Neural cell (in vitro differentiated cells): ENCODE results near the gene GPC3. TPM values are rescaled to one million over a fixed set of nuclear protein-coding genes. Genes with fewer than 3 reads are reported as not detected.

Source experiments
- H2AFZ ChIP-seq: fragments of 200-600, 300-800 bp; sonication (generic), shearing (Covaris generic); 2 replicates; pipeline ENCODE4 v1.6.0; 2014; ENCODE audit warnings: low read depth, mild to moderate bottlenecking, antibody characterized with exemption, low read length, moderate library complexity
- H3F3A ChIP-seq: fragments of 200-600 bp; shearing (Covaris generic); 2 replicates; pipeline ENCODE4 v1.6.1; 2016; ENCODE audit warnings: mild to moderate bottlenecking, moderate library complexity, mixed read lengths, antibody characterized with exemption, low read length; ENCODE audit not compliant: insufficient read depth, poor library complexity, severe bottlenecking
- H3K27ac ChIP-seq: fragments of 200-600, 300-800 bp; sonication (generic), shearing (Covaris generic); 2 replicates; pipeline ENCODE4 v1.5.1; 2014; ENCODE audit warnings: mild to moderate bottlenecking, low read length, moderate library complexity
- H3K27me3 ChIP-seq: fragments of 300-800, 200-600 bp; sonication (generic), shearing (Covaris generic); 2 replicates; pipeline ENCODE4 v1.6.0; 2014; ENCODE audit warnings: mild to moderate bottlenecking, low read depth, low read length, moderate library complexity; ENCODE audit not compliant: insufficient read depth
- H3K36me3 ChIP-seq: fragments of 300-800, 200-600 bp; sonication (generic), shearing (Covaris generic); 2 replicates; pipeline ENCODE4 v1.5.1; 2014; ENCODE audit warnings: mild to moderate bottlenecking, antibody characterized with exemption, low read length, moderate library complexity; ENCODE audit not compliant: insufficient read depth
- H3K4me2 ChIP-seq: fragments of 300-800, 200-600 bp; sonication (generic), shearing (Covaris generic); 2 replicates; pipeline ENCODE4 v1.6.0; 2014; ENCODE audit warnings: mild to moderate bottlenecking, low read length
- H3K4me3 ChIP-seq: fragments of 300-800, 200-600 bp; sonication (generic), shearing (Covaris generic); 2 replicates; pipeline ENCODE4 v1.5.1; 2014; ENCODE audit warnings: mild to moderate bottlenecking, low read length, moderate library complexity
- H3K79me2 ChIP-seq: fragments of 200-600 bp; shearing (Covaris generic); replicated peaks from 2 replicates; pipeline ENCODE4 v1.6.0; 2014; ENCODE audit warnings: mild to moderate bottlenecking, low read length, moderate library complexity; ENCODE audit not compliant: insufficient read depth
- H3K9ac ChIP-seq: fragments of 300-800, 200-600 bp; sonication (generic), shearing (Covaris generic); 2 replicates; pipeline ENCODE4 v1.6.1; 2016; ENCODE audit warnings: mild to moderate bottlenecking, low read length, mixed read lengths
- H3K9me2 ChIP-seq: fragments of 200-600 bp; shearing (Covaris generic); 2 replicates; pipeline ENCODE4 v1.6.1; 2016; ENCODE audit warnings: mild to moderate bottlenecking, low read length, mixed read lengths; ENCODE audit not compliant: insufficient read depth
- H3K9me3 ChIP-seq: fragments of 200-600, 300-800 bp; sonication (generic), shearing (Covaris generic); 2 replicates; pipeline ENCODE4 v1.6.1; 2016; ENCODE audit warnings: mild to moderate bottlenecking, mixed run types, low read length, moderate library complexity, mixed read lengths
- H4K20me1 ChIP-seq: fragments of 200-600 bp; shearing (Covaris generic); 2 replicates; pipeline ENCODE4 v1.6.1; 2016; ENCODE audit warnings: mild to moderate bottlenecking, mixed run types; ENCODE audit not compliant: insufficient read depth
- EP300 ChIP-seq: fragments of 450-650 bp; conservative IDR thresholded peaks from 2 replicates; pipeline ENCODE4 v1.6.1; 2014; ENCODE audit warnings: antibody characterized with exemption, mild to moderate bottlenecking, moderate library complexity; ENCODE audit not compliant: poor library complexity, severe bottlenecking
- EZH2 ChIP-seq: fragments of 200-600, 300-800 bp; shearing (Covaris generic), sonication (generic); IDR thresholded peaks from 2 replicates; pipeline ENCODE4 v1.6.1; 2014; ENCODE audit warnings: antibody characterized with exemption, low read length, borderline replicate concordance, mild to moderate bottlenecking; ENCODE audit not compliant: insufficient read depth, poor library complexity, severe bottlenecking
- MXI1 ChIP-seq: fragments of 450-650 bp; conservative IDR thresholded peaks from 2 replicates; pipeline ENCODE4 v1.6.1; 2014; ENCODE audit warnings: antibody characterized with exemption, mild to moderate bottlenecking; ENCODE audit not compliant: poor library complexity, severe bottlenecking
- POLR2AphosphoS5 ChIP-seq: IDR thresholded peaks from 2 replicates; pipeline ENCODE4 v1.6.1; 2012
- RAD21 ChIP-seq: fragments of 450-650 bp; conservative IDR thresholded peaks from 2 replicates; pipeline ENCODE4 v1.6.1; 2014; ENCODE audit warnings: antibody characterized with exemption, mild to moderate bottlenecking, moderate library complexity
- SMC3 ChIP-seq: fragments of 450-650 bp; conservative IDR thresholded peaks from 2 replicates; pipeline ENCODE4 v1.6.1; 2014; ENCODE audit warnings: antibody characterized with exemption, mild to moderate bottlenecking, moderate library complexity; ENCODE audit not compliant: poor library complexity
- TAF1 ChIP-seq: IDR thresholded peaks from 2 replicates; pipeline ENCODE4 v1.6.1; 2012; ENCODE audit warnings: low read depth
- polyA plus RNA-seq: library from polyadenylated mRNA; depleted of rRNA; stranded (reverse); fragments of >200 nt; gene quantifications from 2 replicates; pipeline ENCODE4 v1.2.3, GENCODE V29; 2014
- TF ChIP-seq, protein P1 (sequence below): fragments of 450-650 bp; IDR thresholded peaks from 2 replicates; pipeline ENCODE4 v1.5.1; 2014; ENCODE audit warnings: antibody characterized with exemption, mild to moderate bottlenecking, moderate library complexity; ENCODE audit not compliant: poor library complexity, severe bottlenecking
- TF ChIP-seq, protein P2 (sequence below): IDR thresholded peaks from 2 replicates; pipeline ENCODE4 v1.6.1; 2012; ENCODE audit warnings: borderline replicate concordance

Gene GPC3
- polyA plus RNA-seq, 1 donor from 2014 or later: 2.1 TPM

DNA sequence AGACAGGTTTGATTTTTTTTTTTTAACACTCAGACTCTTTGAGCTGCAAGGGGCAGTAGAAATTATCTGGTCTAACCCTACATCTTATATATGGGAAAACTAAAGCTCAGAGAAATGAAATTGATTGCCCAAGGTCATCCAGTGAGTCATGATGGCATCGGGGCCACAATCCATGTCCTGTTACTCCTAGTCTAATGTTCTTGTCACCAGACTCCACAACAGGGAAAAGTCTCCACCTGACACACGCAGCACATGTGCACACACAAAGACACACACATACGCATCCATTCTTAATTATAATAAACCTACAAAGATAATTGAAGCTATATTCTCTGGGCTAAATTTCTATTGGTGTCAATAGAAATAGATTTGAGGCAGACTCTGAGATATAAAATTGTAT is 48.4 kb downstream of the GPC3 start:
- Histone ChIP-seq H2AFZ (no peak overlapping the region), H3F3A (no peaks in the 10 kb centered on the region), H3K4me3 (no peak overlapping the region), H3K9me2 (no peaks in the 10 kb centered on the region), H3K36me3 (no peaks in the 10 kb centered on the region), H4K20me1 (no peaks in the 10 kb centered on the region), H3K79me2 (no peaks in the 10 kb centered on the region), H3K9ac (no peak overlapping the region), H3K27ac (no peak overlapping the region), H3K9me3 (no peaks in the 10 kb centered on the region), H3K27me3 (no peaks in the 10 kb centered on the region), H3K4me2 (no peak overlapping the region)
- TF ChIP-seq, protein P1, sequence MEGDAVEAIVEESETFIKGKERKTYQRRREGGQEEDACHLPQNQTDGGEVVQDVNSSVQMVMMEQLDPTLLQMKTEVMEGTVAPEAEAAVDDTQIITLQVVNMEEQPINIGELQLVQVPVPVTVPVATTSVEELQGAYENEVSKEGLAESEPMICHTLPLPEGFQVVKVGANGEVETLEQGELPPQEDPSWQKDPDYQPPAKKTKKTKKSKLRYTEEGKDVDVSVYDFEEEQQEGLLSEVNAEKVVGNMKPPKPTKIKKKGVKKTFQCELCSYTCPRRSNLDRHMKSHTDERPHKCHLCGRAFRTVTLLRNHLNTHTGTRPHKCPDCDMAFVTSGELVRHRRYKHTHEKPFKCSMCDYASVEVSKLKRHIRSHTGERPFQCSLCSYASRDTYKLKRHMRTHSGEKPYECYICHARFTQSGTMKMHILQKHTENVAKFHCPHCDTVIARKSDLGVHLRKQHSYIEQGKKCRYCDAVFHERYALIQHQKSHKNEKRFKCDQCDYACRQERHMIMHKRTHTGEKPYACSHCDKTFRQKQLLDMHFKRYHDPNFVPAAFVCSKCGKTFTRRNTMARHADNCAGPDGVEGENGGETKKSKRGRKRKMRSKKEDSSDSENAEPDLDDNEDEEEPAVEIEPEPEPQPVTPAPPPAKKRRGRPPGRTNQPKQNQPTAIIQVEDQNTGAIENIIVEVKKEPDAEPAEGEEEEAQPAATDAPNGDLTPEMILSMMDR: no peak
- TF ChIP-seq MXI1: no peak
- TF ChIP-seq SMC3: no peak
- TF ChIP-seq, protein P2, sequence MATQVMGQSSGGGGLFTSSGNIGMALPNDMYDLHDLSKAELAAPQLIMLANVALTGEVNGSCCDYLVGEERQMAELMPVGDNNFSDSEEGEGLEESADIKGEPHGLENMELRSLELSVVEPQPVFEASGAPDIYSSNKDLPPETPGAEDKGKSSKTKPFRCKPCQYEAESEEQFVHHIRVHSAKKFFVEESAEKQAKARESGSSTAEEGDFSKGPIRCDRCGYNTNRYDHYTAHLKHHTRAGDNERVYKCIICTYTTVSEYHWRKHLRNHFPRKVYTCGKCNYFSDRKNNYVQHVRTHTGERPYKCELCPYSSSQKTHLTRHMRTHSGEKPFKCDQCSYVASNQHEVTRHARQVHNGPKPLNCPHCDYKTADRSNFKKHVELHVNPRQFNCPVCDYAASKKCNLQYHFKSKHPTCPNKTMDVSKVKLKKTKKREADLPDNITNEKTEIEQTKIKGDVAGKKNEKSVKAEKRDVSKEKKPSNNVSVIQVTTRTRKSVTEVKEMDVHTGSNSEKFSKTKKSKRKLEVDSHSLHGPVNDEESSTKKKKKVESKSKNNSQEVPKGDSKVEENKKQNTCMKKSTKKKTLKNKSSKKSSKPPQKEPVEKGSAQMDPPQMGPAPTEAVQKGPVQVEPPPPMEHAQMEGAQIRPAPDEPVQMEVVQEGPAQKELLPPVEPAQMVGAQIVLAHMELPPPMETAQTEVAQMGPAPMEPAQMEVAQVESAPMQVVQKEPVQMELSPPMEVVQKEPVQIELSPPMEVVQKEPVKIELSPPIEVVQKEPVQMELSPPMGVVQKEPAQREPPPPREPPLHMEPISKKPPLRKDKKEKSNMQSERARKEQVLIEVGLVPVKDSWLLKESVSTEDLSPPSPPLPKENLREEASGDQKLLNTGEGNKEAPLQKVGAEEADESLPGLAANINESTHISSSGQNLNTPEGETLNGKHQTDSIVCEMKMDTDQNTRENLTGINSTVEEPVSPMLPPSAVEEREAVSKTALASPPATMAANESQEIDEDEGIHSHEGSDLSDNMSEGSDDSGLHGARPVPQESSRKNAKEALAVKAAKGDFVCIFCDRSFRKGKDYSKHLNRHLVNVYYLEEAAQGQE: no peak

GRCh38 chrX:133935076-133935475 is 50.3 kb downstream of the GPC3 start:
- H3F3A ChIP-seq: no peaks in the 10 kb centered on the region
- H3K4me3 ChIP-seq: no peak overlapping the region
- no peaks in the 10 kb centered on the region for H4K20me1 ChIP-seq
- no peak overlapping the region for H2AFZ ChIP-seq
- no peak overlapping the region for H3K9ac ChIP-seq
- H3K9me3 ChIP-seq: no peaks in the 10 kb centered on the region
- H3K36me3 ChIP-seq: no peaks in the 10 kb centered on the region
- H3K27me3 ChIP-seq: no peaks in the 10 kb centered on the region
- no peaks in the 10 kb centered on the region for H3K79me2 ChIP-seq
- TF ChIP-seq MXI1 (no peak), SMC3 (no peak), TAF1 (no peak), RAD21 (no peak), EP300 (no peak), POLR2AphosphoS5 (no peak), EZH2 (no peak)
- TF ChIP-seq, protein P2: no peak
- TF ChIP-seq, protein P1: no peak
- no peaks in the 10 kb centered on the region for H3K9me2 ChIP-seq
- no peak overlapping the region for H3K27ac ChIP-seq
- H3K4me2 ChIP-seq: no peak overlapping the region
